OCI-LY7 (cell line): ENCODE results near the gene CEP120. TPM values are rescaled to one million over a fixed set of nuclear protein-coding genes. Genes with fewer than 3 reads are reported as not detected.

ENCODE experiments used
- BruUV-seq: library from RNA; stranded (reverse); fragments of 400-500 nt; replicated peaks from 2 replicates; lab custom pipeline; 2021; lab: Mats Ljungman, UMichigan
- CTCF ChIA-PET: fragments of 300-600 bp; sonication (Branson Sonifier 250); formaldehyde crosslinking; loops from one replicate; lab custom pipeline; 2022; ENCODE audit warnings: antibody characterized with exemption; ENCODE audit not compliant: unreplicated experiment; lab: Charles Lee
- POLR2A ChIA-PET: fragments of 300-600 bp; sonication (Branson Sonifier 250); formaldehyde crosslinking; loops from one replicate; lab custom pipeline; 2022; ENCODE audit warnings: antibody characterized with exemption; lab: Charles Lee
- DNase-seq: peaks from one replicate; pipeline ENCODE4 v3.0.0-alpha.2; 2015; ENCODE audit warnings: low spot score
- H2AFZ ChIP-seq: fragments of 200-600 bp; sonication (generic), shearing (Covaris generic); 2 replicates; pipeline ENCODE4 v1.6.1; 2014; ENCODE audit warnings: mild to moderate bottlenecking, antibody characterized with exemption, low read length, moderate library complexity
- H3K27ac ChIP-seq: fragments of 200-600 bp; sonication (generic); 2 replicates; pipeline ENCODE4 v1.5.1; 2014; ENCODE audit warnings: mixed run types, low read depth, mild to moderate bottlenecking, moderate library complexity, low read length, inconsistent platforms; ENCODE audit not compliant: poor library complexity, severe bottlenecking
- H3K36me3 ChIP-seq: fragments of 200-600 bp; sonication (generic); 2 replicates; pipeline ENCODE4 v1.6.1; 2014; ENCODE audit warnings: mild to moderate bottlenecking, antibody characterized with exemption, low read length, moderate library complexity, mixed read lengths; ENCODE audit not compliant: insufficient read depth
- H3K4me1 ChIP-seq: fragments of 200-600 bp; sonication (generic); 2 replicates; pipeline ENCODE4 v1.5.1; 2014; ENCODE audit warnings: mild to moderate bottlenecking, low read length; ENCODE audit not compliant: insufficient read depth, poor library complexity, severe bottlenecking
- H3K4me2 ChIP-seq: fragments of 200-600 bp; sonication (generic); 2 replicates; pipeline ENCODE4 v1.6.1; 2014; ENCODE audit warnings: mild to moderate bottlenecking, low read length
- H3K4me3 ChIP-seq: fragments of 200-600 bp; sonication (generic); 2 replicates; pipeline ENCODE4 v1.5.1; 2014; ENCODE audit warnings: mild to moderate bottlenecking, low read depth, low read length; ENCODE audit not compliant: poor library complexity, severe bottlenecking
- H3K79me2 ChIP-seq: fragments of 200-600 bp; sonication (generic); 2 replicates; pipeline ENCODE4 v1.6.1; 2016; ENCODE audit warnings: low read depth, mild to moderate bottlenecking, low read length, moderate library complexity, mixed read lengths; ENCODE audit not compliant: insufficient read depth
- H3K9me2 ChIP-seq: fragments of 200-600 bp; sonication (generic); 2 replicates; pipeline ENCODE4 v1.6.1; 2016; ENCODE audit warnings: mild to moderate bottlenecking, low read length, mixed read lengths; ENCODE audit not compliant: insufficient read depth
- H3K9me3 ChIP-seq: fragments of 200-600 bp; sonication (generic); 2 replicates; pipeline ENCODE4 v1.6.1; 2014; ENCODE audit warnings: mild to moderate bottlenecking, mixed run types, low read length, mixed read lengths
- H4K20me1 ChIP-seq: fragments of 200-600 bp; sonication (generic); 2 replicates; pipeline ENCODE4 v1.6.1; 2014; ENCODE audit warnings: mild to moderate bottlenecking, antibody characterized with exemption, low read length, moderate library complexity, mixed read lengths; ENCODE audit not compliant: insufficient read depth
- CTCF ChIP-seq: fragments of 200-600 bp; sonication (generic); conservative IDR thresholded peaks from 2 replicates; pipeline ENCODE4 v1.5.1; 2014; ENCODE audit warnings: mild to moderate bottlenecking, antibody characterized with exemption, low read length, moderate library complexity, mixed read lengths
- EZH2phosphoT487 ChIP-seq: fragments of 200-600 bp; sonication (generic); IDR thresholded peaks from 2 replicates; pipeline ENCODE4 v1.6.1; 2018; ENCODE audit warnings: low read depth, borderline replicate concordance, mild to moderate bottlenecking, mixed run types, antibody characterized with exemption, low read length, moderate library complexity, mixed read lengths
- intact Hi-C: fragments of 100-400 bp; cut with micrococcal nuclease; formaldehyde crosslinking; loops from one replicate; pipeline ENCODE4 v1.10.0; 2022; ENCODE audit not compliant: unreplicated experiment
- total RNA-seq, 2 experiments: library from RNA; depleted of rRNA in 1 of 2; stranded (reverse); fragments of >200 nt in 1 of 2; shearing (Covaris generic) in 1 of 2; gene quantifications; 2 replicates each; pipeline ENCODE4 v1.2.3, GENCODE V29; 2014 to 2022

Gene CEP120
- total RNA-seq, 2 experiments from 2014 or later = 18.0 to 23.8 TPM

- H4K20me1 ChIP-seq = no peaks in the 10 kb centered on the region
These were observed 63.6 kb downstream of the CEP120 start for GRCh38 chr5:123359454-123360200.

GRCh38 chr5:123358751-123359150, 64.5 kb downstream of the CEP120 start:
- BruUV-seq = no TSS peak
- no peak overlapping the region for H2AFZ ChIP-seq
- no peaks in the 10 kb centered on the region; the same call in 1 of the 2 replicates for H3K9me3 ChIP-seq
- H3K4me1 ChIP-seq = peaks cover 12% of the 10 kb centered on the region
- peak overlapping the region; percentile 39; the same call in 1 of the 2 replicates for H3K4me2 ChIP-seq
- H3K79me2 ChIP-seq = no peaks in the 10 kb centered on the region
- no peaks in the 10 kb centered on the region for H4K20me1 ChIP-seq
- no peak overlapping the region for H3K27ac ChIP-seq
- POLR2A ChIA-PET = interaction anchor here (0.6 to 1.0 kb wide), 3 partner anchors 8 to 393 kb away, joined by 3 read pairs; no protein-coding TSS in a partner anchor
- peaks cover 61% of the 10 kb centered on the region for H3K36me3 ChIP-seq
- CTCF ChIA-PET = no interaction called here
- no peak overlapping the region for H3K4me3 ChIP-seq
- no peaks in the 10 kb centered on the region for H3K9me2 ChIP-seq
- TF ChIP-seq EZH2phosphoT487 (no peak), CTCF (no peak)
- intact Hi-C loops = no loop called here
- DNase-seq = no peak

More at GRCh38 chr5:123359454-123360200, 63.6 kb downstream of the CEP120 start:
- TF ChIP-seq EZH2phosphoT487 = no peak
- no peak for TF ChIP-seq CTCF
- Histone ChIP-seq H3K4me2 (peak overlapping the region; percentile 39), H3K36me3 (peaks cover 68% of the 10 kb centered on the region), H3K27ac (peak overlapping the region; percentile 27), H3K4me1 (peaks cover 12% of the 10 kb centered on the region), H3K9me2 (no peaks in the 10 kb centered on the region), H3K4me3 (no peak overlapping the region), H3K9me3 (no peaks in the 10 kb centered on the region; the same call in 1 of the 2 replicates), H3K79me2 (no peaks in the 10 kb centered on the region), H2AFZ (no peak overlapping the region)
- POLR2A ChIA-PET = interaction anchor here (0.6 to 0.9 kb wide), 4 partner anchors 11 to 394 kb away, joined by 3 to 5 read pairs (median 3); no protein-coding TSS in a partner anchor
- intact Hi-C loops = loop anchor here (10.0 kb wide), 1 partner anchor 255 kb away; no protein-coding TSS in a partner anchor
- CTCF ChIA-PET = no interaction called here
- no TSS peak for BruUV-seq
- peak; percentile 32 for DNase-seq
